ENCODE data around the gene RASGRP3.
A peak's percentile ranks its signal among the peaks of the same experiment; 100 is the strongest.

The RASGRP3 gene

GRCh38 chr2:33583194-33583938 is 106.9 kb downstream of the RASGRP3 start:
- DNase-seq (no peak), ATAC-seq (no peak)
- no peak overlapping the region for H3K4me3 Mint-ChIP-seq
- H3K27ac Mint-ChIP-seq, result no peak overlapping the region
- H3K27me3 Mint-ChIP-seq, result no peaks in the 10 kb centered on the region
- peaks cover 27% of the 10 kb centered on the region for H3K36me3 Mint-ChIP-seq (ENCODE audit: low read depth)
- H3K9me3 Mint-ChIP-seq, result no peaks in the 10 kb centered on the region
- peaks cover 14% of the 10 kb centered on the region for H3K4me1 Mint-ChIP-seq

- no peaks in the 10 kb centered on the region for H3K9me3 Mint-ChIP-seq
- H3K36me3 Mint-ChIP-seq (ENCODE audit: low read depth), result peaks cover 42% of the 10 kb centered on the region
- H3K27me3 Mint-ChIP-seq, result no peaks in the 10 kb centered on the region
Observed at GRCh38 chr2:33586766-33587165, 110.3 kb downstream of the RASGRP3 start.

GRCh38 chr2:33588232-33588631 is 111.8 kb downstream of the RASGRP3 start:
- H3K27me3 Mint-ChIP-seq, result no peaks in the 10 kb centered on the region
- no peaks in the 10 kb centered on the region for H3K9me3 Mint-ChIP-seq
- peaks cover 44% of the 10 kb centered on the region for H3K36me3 Mint-ChIP-seq (ENCODE audit: low read depth)
- no peak overlapping the region for H3K27ac Mint-ChIP-seq
- peaks cover 4% of the 10 kb centered on the region for H3K4me1 Mint-ChIP-seq
- DNase-seq (no peak), ATAC-seq (no peak)
- H3K4me3 Mint-ChIP-seq, result no peak overlapping the region

More at GRCh38 chr2:33586766-33587165, 110.3 kb downstream of the RASGRP3 start:
- Mint-ChIP-seq H3K4me1 (peaks cover 9% of the 10 kb centered on the region), H3K4me3 (no peak overlapping the region), H3K27ac (no peak overlapping the region)
- DNase-seq (no peak), ATAC-seq (no peak)

GRCh38 chr2:33589444-33589843 is 113.0 kb downstream of the RASGRP3 start:
- no peaks in the 10 kb centered on the region for H3K9me3 Mint-ChIP-seq
- ATAC-seq (no peak), DNase-seq (no peak)
- H3K27ac Mint-ChIP-seq, result no peak overlapping the region
- no peaks in the 10 kb centered on the region for H3K27me3 Mint-ChIP-seq
- no peak overlapping the region for H3K4me3 Mint-ChIP-seq
- peaks cover 6% of the 10 kb centered on the region for H3K4me1 Mint-ChIP-seq
- H3K36me3 Mint-ChIP-seq (ENCODE audit: low read depth), result peaks cover 52% of the 10 kb centered on the region

GRCh38 chr2:33595385-33595784 is 118.9 kb downstream of the RASGRP3 start:
- H3K4me1 Mint-ChIP-seq, result peaks cover 35% of the 10 kb centered on the region
- no peak overlapping the region for H3K4me3 Mint-ChIP-seq
- DNase-seq, result no peak
- no peak for ATAC-seq
- peaks cover 35% of the 10 kb centered on the region for H3K36me3 Mint-ChIP-seq (ENCODE audit: low read depth)
- H3K27ac Mint-ChIP-seq, result no peak overlapping the region
- no peaks in the 10 kb centered on the region for H3K9me3 Mint-ChIP-seq
- H3K27me3 Mint-ChIP-seq, result peaks cover 3% of the 10 kb centered on the region

GRCh38 chr2:33597026-33597425 is 120.6 kb downstream of the RASGRP3 start:
- peaks cover 36% of the 10 kb centered on the region for H3K4me1 Mint-ChIP-seq
- H3K27me3 Mint-ChIP-seq, result peaks cover 3% of the 10 kb centered on the region
- no peak for ATAC-seq
- H3K36me3 Mint-ChIP-seq (ENCODE audit: low read depth), result peaks cover 28% of the 10 kb centered on the region
- H3K27ac Mint-ChIP-seq, result peak overlapping the region; percentile 56
- peak overlapping the region; percentile 96 for H3K4me3 Mint-ChIP-seq
- DNase-seq, result no peak
- no peaks in the 10 kb centered on the region for H3K9me3 Mint-ChIP-seq

- H3K9me3 Mint-ChIP-seq, result no peaks in the 10 kb centered on the region
- peaks cover 35% of the 10 kb centered on the region for H3K4me1 Mint-ChIP-seq
- peaks cover 17% of the 10 kb centered on the region for H3K36me3 Mint-ChIP-seq (ENCODE audit: low read depth)
- peaks cover 3% of the 10 kb centered on the region for H3K27me3 Mint-ChIP-seq
- DNase-seq (peak; percentile 53), ATAC-seq (peak; percentile 62)
- peak overlapping the region; percentile 95 for H3K27ac Mint-ChIP-seq
- peak overlapping the region; percentile 96 for H3K4me3 Mint-ChIP-seq
Observed at GRCh38 chr2:33598561-33599174, 122.2 kb downstream of the RASGRP3 start.

- peaks cover 3% of the 10 kb centered on the region for H3K27me3 Mint-ChIP-seq
- H3K4me1 Mint-ChIP-seq, result peaks cover 32% of the 10 kb centered on the region
- peaks cover 12% of the 10 kb centered on the region for H3K36me3 Mint-ChIP-seq (ENCODE audit: low read depth)
- no peaks in the 10 kb centered on the region for H3K9me3 Mint-ChIP-seq
- peak within 1 kb of the TSS; percentile 95 for H3K27ac Mint-ChIP-seq
- peak within 1 kb of the TSS; percentile 96 for H3K4me3 Mint-ChIP-seq
- ATAC-seq (peak; percentile 90), DNase-seq (peak; percentile 99)
Observed at GRCh38 chr2:33599175-33599942, 122.9 kb downstream of the RASGRP3 start, which contains the start of gene FAM98A. Gene FAM98A (minus strand): TSS chr2:33599299. CDS start chr2:33599221, 78 bp downstream.

GRCh38 chr2:33599943-33600192 is 123.4 kb downstream of the RASGRP3 start:
- H3K27me3 Mint-ChIP-seq, result peaks cover 3% of the 10 kb centered on the region
- peak overlapping the region; percentile 96 for H3K4me3 Mint-ChIP-seq
- H3K27ac Mint-ChIP-seq, result peak overlapping the region; percentile 95
- H3K4me1 Mint-ChIP-seq, result peaks cover 31% of the 10 kb centered on the region
- ATAC-seq (no peak), DNase-seq (no peak)
- H3K36me3 Mint-ChIP-seq (ENCODE audit: low read depth), result peaks cover 8% of the 10 kb centered on the region
- H3K9me3 Mint-ChIP-seq, result no peaks in the 10 kb centered on the region

- Mint-ChIP-seq H3K4me3 (no peak overlapping the region), H3K36me3 (ENCODE audit: low read depth) (peaks cover 3% of the 10 kb centered on the region), H3K27me3 (peaks cover 3% of the 10 kb centered on the region), H3K27ac (no peak overlapping the region), H3K4me1 (peaks cover 18% of the 10 kb centered on the region), H3K9me3 (no peaks in the 10 kb centered on the region)
- ATAC-seq (no peak), DNase-seq (no peak)
Observed at GRCh38 chr2:33602201-33602830, 125.9 kb downstream of the RASGRP3 start.

GRCh38 chr2:33603416-33603815 is 127.0 kb downstream of the RASGRP3 start:
- H3K27me3 Mint-ChIP-seq, result peaks cover 3% of the 10 kb centered on the region
- H3K4me3 Mint-ChIP-seq, result no peak overlapping the region
- H3K4me1 Mint-ChIP-seq, result peaks cover 13% of the 10 kb centered on the region
- H3K9me3 Mint-ChIP-seq, result no peaks in the 10 kb centered on the region
- peaks cover 3% of the 10 kb centered on the region for H3K36me3 Mint-ChIP-seq (ENCODE audit: low read depth)
- H3K27ac Mint-ChIP-seq, result no peak overlapping the region
- DNase-seq (no peak), ATAC-seq (no peak)

- H3K36me3 Mint-ChIP-seq (ENCODE audit: low read depth), result no peaks in the 10 kb centered on the region
- DNase-seq (no peak), ATAC-seq (no peak)
- peaks cover 3% of the 10 kb centered on the region for H3K4me1 Mint-ChIP-seq
- H3K27ac Mint-ChIP-seq, result no peak overlapping the region
- H3K4me3 Mint-ChIP-seq, result no peak overlapping the region
- no peaks in the 10 kb centered on the region for H3K27me3 Mint-ChIP-seq
- no peaks in the 10 kb centered on the region for H3K9me3 Mint-ChIP-seq
Observed at GRCh38 chr2:33605056-33605455, 128.6 kb downstream of the RASGRP3 start.

GRCh38 chr2:33606100-33606499 is 129.7 kb downstream of the RASGRP3 start:
- DNase-seq, result no peak
- no peak for ATAC-seq
- no peak overlapping the region for H3K4me3 Mint-ChIP-seq
- no peaks in the 10 kb centered on the region for H3K27me3 Mint-ChIP-seq
- H3K4me1 Mint-ChIP-seq, result no peaks in the 10 kb centered on the region
- no peak overlapping the region for H3K27ac Mint-ChIP-seq
- H3K36me3 Mint-ChIP-seq (ENCODE audit: low read depth), result no peaks in the 10 kb centered on the region
- H3K9me3 Mint-ChIP-seq, result no peaks in the 10 kb centered on the region

- DNase-seq (no peak), ATAC-seq (no peak)
- no peak overlapping the region for H3K27ac Mint-ChIP-seq
- H3K27me3 Mint-ChIP-seq, result no peaks in the 10 kb centered on the region
- no peaks in the 10 kb centered on the region for H3K9me3 Mint-ChIP-seq
- no peaks in the 10 kb centered on the region for H3K36me3 Mint-ChIP-seq (ENCODE audit: low read depth)
- no peak overlapping the region for H3K4me3 Mint-ChIP-seq
- no peaks in the 10 kb centered on the region for H3K4me1 Mint-ChIP-seq
Observed at GRCh38 chr2:33606622-33607021, 130.2 kb downstream of the RASGRP3 start.
